DLD1 (cell line): Measurements from ENCODE around the gene NUDCD3.

ENCODE experiments used
- in situ Hi-C: cut with HindIII; loops from 2 replicates; pipeline ENCODE4 v1.10.0; 2017; ENCODE audit warnings: low sequenced_read_pairs

The NUDCD3 gene

GRCh38 chr7:44490351-44491200 is at the start of gene NUDCD3:
Gene NUDCD3 (minus strand): TSS chr7:44490658. CDS start chr7:44490600, 58 bp downstream.
- in situ Hi-C loops = no loop called here

DNA sequence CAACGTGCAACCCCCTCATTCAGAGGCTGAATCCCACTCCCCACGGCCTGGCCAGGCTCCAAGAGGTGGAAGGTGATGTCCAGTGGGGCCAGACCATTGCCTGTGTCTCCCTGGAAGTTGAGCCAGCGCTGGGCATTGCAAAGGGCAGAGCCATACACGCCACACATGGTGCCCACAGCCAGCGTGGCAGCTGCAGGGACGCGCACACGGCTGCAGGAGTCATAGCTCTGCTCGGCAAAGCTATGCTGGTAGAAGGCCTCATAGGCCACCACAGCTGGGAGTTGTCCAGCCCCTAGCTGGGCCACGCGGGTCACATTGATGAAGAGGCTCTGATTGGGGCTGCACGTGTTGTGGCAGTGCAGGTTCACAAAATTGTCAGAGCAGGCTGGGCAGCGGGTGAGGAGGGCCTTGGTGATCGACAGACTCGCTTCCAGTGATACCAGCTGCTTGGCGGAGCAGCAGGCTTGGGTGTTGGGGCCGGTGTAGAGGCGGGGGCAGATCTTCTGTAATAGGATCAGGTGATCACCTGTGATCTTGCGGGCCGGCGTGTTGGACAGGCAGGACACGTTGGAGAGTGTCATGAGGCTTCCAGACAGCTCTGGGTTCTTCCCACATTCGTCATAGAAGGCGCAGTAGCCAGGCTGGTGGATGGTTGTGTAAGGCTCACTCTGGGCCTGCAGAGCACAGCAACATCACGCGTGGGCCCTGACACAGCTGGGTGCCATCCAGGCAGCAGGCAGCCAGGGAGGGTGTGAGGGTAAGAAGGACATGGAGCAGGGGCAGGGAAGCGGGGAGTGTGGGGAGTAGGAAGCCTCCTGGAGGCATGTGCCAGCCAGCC is 49.4 kb upstream of the NUDCD3 start:
- in situ Hi-C loops = no loop called here

DNA sequence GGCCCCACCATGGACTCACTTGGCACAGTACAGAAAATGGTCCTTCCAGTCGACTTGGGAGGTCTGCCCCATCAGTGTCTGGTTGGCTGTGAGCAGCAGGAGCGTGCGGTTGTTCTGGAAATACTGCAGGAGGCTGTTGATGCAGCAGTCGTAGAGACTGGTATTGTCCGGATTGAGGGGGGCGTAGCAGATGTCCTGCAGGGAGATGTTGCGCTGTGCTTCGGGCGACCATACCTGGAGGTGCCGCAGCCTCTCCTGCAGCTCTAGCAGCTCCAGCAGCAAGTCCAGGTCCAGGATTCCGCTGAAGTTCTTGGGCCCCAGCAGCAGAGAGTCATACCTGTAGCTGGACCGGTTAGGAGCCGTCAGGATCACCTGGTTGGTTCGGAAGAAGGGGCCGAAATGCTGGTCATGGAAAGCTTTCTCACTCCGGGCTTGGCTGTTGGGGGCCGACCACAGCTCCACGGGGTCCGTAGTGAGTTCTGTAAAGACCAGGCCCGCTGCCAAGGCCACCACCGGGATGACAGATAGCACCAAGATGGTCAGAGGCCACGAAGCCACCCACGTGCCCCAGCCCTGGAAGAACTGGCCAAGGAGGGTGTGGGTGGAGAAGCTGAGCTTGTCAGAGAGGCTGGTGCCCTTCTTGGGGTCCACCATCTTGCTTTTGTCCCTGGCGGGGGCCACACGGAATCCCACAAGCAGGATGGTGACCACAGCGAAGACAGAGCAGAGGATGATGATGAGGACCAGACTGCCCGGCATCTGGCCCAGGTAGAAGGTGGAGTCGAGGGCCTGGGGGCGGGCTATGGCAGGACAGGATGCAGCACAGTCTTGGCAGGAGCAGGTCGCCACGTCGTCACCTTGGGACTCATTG is 48.6 kb upstream of the NUDCD3 start:
- in situ Hi-C loops = no loop called here

DNA sequence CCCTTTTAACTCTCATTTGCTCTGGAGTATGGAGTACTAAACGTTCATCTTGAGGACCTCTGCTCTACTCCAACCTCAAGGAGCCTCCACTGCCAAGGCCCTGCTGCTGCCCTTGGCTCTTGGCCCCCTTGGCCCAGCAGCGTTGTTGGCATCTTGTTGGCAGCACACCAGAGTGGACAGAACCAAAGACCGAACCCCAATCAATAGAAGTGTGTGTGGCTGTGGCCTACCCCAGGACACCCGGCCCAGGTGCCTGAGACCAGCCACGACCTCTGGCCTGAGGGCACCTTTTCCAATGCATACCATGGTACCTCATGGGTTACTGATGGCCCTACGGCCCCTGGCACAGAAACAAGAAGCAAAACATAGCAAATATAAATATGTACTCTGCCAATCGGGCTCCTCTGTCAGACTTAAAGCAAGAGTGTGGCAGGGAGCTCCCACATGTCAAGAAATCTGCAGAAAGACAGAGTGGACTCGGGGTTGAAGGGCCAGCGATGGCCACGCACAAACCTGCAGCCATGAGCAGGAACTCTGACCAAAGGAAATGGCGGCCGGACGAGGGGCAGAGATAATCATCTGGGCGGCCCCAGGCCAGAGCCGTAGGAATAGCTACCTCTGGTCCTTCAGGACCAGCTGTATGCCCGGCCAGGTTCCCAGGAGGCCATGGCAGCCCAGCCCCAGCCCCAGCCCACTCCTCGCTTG is 47.8 kb upstream of the NUDCD3 start:
- in situ Hi-C loops = no loop called here

DNA sequence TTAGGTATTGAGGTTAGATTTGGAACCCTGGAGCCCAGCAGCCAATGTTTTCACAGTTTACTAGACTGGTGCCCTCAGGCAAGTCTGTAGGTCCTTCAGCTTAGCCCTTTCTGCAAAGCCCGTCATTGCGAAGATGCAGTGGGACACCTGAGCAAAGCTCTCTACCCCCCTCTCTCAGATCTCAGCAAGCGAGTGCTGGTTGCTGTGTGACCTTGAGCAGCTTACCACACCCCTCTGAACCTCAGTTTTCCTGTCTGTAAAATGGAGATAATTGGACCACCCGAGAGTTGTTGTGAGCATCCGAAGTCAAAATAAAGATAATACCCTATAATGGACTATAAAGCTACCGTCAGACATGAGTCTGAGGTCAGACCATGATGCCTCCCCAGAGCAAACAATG is 47.0 kb upstream of the NUDCD3 start:
- in situ Hi-C loops = no loop called here

DNA sequence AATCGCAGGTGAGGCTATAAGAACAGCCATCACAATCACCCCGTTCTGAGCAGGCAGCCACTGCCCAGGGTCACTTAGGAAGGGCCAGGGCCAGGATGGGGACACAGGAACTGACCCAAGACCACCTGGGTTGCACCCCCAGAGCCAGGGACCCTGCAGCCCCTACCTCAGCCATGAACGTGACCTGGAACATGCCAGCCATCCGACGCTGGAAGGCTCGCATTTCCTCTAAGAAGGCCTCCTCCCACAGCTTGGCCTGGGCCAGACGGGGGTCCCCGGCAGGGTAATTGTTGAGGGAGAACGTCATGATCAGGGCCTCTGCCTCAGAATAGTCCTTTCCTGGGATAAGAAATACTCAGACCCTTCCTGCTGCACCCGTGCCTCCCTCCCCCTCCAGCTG is 45.6 kb upstream of the NUDCD3 start:
- in situ Hi-C loops = no loop called here

DNA sequence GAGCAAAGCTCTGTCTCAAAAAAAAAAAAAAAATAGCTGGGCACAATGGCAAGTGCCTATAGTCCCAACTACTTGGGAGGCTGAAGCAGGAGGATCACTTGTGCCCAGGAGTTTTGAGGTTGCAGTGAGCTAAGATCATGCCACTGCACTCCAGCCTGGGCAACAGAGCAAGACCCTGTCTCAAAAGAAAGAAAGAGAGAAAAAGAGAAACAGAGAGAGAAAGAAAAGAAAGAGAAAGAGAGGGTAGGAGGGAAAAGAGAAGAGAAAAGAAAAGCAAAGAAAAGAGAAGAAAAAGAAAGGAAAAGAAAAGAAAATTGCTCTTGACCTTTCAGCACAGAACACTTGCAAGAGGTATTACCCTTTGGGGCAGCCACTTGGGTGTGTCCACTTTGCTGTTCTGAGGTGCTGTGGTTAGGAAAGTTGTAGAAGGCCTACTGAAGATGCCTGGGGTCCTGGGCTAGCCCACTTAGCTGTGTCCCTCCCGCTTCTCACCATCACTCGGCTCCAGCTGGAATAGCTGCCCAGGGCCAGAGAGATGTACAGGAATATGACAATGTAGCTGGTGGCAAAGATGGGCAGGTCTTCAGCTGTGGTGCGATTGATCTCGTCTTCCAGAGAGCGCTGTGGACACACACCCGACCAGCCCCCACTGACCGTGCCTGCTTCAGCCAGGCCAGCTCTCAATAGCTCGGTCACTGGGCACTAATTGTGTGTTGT is 45.0 kb upstream of the NUDCD3 start:
- in situ Hi-C loops = no loop called here

DNA sequence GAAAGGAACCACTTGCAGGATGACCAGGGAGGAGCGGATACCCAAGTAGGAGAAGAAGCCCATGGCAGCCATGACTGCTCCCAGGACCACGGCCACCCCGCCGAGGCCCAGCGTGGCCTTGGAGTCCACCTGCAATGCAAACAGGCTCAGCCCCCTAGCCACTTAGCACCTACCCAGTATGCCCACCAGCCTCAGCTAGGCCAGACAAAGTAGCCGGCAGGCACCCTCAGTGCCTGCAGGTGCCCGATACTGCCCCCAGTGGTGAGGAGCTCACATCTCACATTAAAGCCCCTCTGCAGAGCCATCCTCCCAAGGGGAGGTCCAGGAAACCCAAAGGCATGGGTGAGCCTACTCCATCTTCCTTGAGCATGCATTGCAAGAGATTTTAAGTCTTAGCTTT is 44.0 kb upstream of the NUDCD3 start:
- in situ Hi-C loops = no loop called here

GRCh38 chr7:44534087-44534486 is 43.6 kb upstream of the NUDCD3 start:
- in situ Hi-C loops = no loop called here

DNA sequence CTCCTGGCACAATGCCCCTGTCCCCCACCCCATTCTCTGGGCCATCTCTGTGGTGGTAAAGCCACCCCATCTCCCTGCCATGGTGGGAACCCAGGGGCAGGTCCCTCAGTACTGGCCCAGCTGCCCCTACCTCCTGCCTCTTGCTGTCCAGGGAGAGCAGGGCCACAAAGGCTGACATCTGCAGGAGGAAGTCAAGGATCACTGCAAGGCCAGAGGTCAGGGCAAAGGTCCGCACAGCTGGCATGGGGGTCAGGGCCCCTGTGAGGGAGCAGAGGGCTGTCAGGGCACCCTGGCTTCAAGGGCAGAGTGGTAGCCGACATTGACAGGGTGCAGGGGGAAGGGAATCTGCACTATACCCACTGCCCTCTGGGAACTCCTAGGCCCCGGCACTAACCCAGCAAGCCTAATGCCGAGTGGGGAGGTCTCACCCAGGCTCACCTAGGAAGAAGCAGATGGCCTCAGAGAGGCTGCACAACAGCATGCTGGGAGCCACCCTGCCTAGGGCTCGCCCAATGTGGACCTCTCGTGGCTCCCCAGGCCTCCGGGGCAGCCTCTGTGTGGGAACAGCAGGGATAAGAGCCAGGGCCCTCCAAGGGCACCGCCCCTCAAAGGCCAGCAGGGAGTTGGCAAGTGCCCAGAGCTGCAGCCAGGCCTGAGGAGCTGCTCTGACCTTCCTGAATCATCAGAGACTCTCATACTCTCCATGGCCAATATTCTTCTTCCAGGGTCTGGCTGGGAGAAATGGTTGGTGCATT is 43.0 kb upstream of the NUDCD3 start:
- in situ Hi-C loops = no loop called here

DNA sequence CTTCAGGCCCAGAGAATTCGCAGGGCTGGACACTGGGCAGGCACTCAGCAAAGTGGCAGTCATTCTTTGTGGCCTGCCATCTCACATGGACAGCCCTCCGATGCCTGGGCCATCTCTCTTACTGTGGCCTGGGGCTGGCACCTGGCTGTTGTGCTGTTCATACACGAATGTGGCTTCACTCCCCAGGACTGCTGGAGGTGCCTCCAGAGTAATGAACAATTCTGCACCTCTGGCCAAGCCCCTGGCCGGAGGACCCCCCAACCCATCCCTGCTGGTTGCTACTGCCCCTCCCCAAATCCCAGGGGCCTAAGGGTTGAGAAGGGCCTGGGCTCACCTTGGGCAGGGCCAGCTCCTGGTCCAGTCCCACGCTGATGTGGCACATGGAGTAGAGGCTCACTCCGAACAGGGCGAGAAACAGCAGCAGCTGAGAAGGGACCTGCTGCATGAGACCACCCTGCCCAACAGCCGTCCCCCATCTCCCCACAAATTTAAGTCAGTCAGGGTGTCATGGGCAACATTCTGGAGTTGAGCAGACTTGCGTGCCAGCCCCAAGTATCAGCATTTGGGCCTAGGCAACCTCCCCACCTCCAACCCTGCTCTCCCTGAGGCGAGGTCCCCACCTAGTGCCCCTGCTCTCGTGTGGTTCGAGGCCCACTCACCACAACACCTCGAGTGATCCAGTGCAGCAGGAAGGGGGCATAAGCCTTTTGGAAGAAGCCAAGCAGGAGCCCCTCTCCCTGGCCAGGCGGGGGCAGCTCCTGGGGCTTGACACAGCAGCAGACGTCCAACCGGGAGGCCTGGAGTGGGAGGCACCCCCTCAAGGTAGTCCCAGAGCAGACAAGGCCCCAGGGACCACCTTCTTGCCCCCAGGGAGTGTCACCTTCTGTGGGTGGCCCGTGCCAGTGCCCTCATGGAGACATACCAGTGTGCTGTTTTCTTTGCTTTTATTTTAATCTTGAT is 41.2 kb upstream of the NUDCD3 start:
- in situ Hi-C loops = no loop called here

- in situ Hi-C loops = no loop called here
Observed at GRCh38 chr7:44530990-44531389, 40.5 kb upstream of the NUDCD3 start.

- in situ Hi-C loops = no loop called here
Observed at GRCh38 chr7:44524811-44525388, 34.4 kb upstream of the NUDCD3 start.

- in situ Hi-C loops = no loop called here
Observed at GRCh38 chr7:44522315-44522714, 31.9 kb upstream of the NUDCD3 start.

DNA sequence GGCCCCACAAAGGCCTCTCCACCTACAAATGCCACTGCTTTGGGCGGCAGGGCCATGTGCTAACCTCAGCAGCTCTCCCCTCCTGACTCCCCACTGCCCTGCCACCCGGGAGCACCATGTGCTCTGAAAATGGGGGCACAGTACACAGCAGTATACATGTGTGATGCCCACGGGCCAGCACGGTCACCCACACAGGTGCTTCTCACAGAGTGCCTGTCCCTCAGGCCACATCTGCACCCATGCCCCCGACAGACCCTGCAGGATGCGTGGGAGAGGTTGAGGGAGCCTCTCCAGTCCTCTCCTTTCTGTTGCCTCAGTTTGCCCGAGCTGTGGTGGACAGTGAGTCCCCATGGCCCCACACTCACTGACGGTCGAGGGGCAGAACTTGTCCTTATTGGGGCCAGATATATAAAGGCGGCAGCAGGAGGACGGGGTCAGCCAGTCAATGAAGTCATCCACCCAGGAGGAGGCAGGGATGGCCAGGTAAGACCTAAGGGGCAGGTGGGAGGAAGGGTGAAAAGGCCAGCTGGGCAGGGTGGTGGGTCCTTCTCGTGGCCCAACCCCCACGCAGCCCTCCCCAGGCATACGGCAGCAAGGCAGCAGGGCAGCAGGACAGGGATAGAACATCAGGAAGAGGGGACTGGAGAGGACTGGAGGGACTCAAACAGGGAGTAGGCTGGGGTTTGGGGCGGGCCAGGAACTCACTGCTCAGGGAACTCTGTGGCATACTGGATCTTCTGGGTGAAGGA is 31.1 kb upstream of the NUDCD3 start:
- in situ Hi-C loops = no loop called here

DNA sequence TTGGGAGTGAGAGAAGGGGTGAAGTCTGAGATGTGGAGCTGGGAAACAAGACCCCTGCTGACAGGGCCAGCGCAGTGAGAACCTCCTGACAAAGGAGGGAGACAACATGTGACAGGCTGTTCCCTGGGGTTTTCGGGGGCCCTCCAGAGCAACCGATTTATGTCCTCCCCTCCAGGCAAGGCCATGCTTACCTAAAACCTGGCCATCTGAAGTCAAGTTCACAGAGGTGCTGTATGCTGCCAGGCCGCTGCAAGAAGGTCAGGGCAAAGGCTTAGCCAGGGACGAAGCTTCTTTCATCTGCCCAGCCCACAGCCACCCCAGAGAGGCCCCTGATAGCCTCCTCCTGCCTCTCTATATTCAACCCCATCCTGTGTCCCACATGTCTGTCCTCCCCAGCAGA is 30.1 kb upstream of the NUDCD3 start:
- in situ Hi-C loops = no loop called here

DNA sequence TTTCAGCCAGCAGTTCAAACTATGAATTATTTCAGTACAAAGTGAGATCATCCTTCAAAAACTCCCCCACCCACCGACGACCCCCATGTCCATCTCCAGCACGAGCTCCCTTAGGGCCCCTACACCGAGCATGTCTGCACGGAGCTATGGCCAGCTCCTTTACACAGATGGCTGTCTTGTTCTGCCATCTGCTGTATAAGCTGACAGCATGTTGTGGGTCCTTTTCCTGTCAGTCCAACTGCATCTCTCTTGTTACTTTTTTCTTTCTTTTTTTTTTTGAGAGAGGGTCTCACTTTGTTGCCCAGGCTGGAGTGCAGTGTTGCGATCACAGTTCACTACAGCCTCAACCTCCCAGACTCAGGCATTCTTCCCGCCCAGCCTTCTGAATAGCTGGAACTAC is 29.1 kb upstream of the NUDCD3 start:
- in situ Hi-C loops = no loop called here
